BJ (cell line): Measurements from ENCODE around the gene CFL2. TPM values are rescaled to one million over a fixed set of nuclear protein-coding genes. Genes with fewer than 3 reads are reported as not detected.

ENCODE experiments used
- CTCF ChIA-PET: fragments of 350-600 bp; formaldehyde crosslinking; extraction: SDS; loops from one replicate; lab custom pipeline; 2021; ENCODE audit warnings: antibody characterized with exemption, inconsistent platforms; lab: Yijun Ruan, JAX
- POLR2A ChIA-PET: fragments of 300-600 bp; sonication (Branson Sonifier 250); formaldehyde crosslinking; extraction: SDS; loops from one replicate; lab custom pipeline; 2021; ENCODE audit warnings: antibody characterized with exemption; lab: Charles Lee
- DNase-seq: peaks from one replicate; pipeline ENCODE4 v3.0.0-alpha.2; 2011; ENCODE audit warnings: low read depth
- H3K27me3 ChIP-seq: 2 replicates; pipeline ENCODE4 v1.6.0; 2011; ENCODE audit warnings: low read length; ENCODE audit not compliant: control insufficient read depth, insufficient read depth
- H3K36me3 ChIP-seq: 2 replicates; pipeline ENCODE4 v1.5.1; 2011; ENCODE audit warnings: low read length; ENCODE audit not compliant: control insufficient read depth, insufficient read depth
- H3K4me3 ChIP-seq: 2 replicates; pipeline ENCODE4 v1.5.1; 2011; ENCODE audit warnings: low read depth, mild to moderate bottlenecking, control low read depth, low read length
- CTCF ChIP-seq: IDR thresholded peaks from 2 replicates; pipeline ENCODE4 v1.5.1; 2011; ENCODE audit warnings: low read depth, mild to moderate bottlenecking, control low read depth, inconsistent platforms, low read length, moderate library complexity; ENCODE audit not compliant: insufficient read depth
- polyA plus RNA-seq: library from polyadenylated mRNA; depleted of rRNA; stranded (reverse); fragments of >200 nt; gene quantifications from 2 replicates; pipeline ENCODE4 v1.2.3, GENCODE V29; 2011

Gene CFL2
- polyA plus RNA-seq, 1 experiment, result 81.4 TPM

- ChIA-PET POLR2A (no interaction called here), CTCF (interaction anchor here (0.8 to 1.1 kb wide), 3 partner anchors 10 to 40 kb away, joined by 3 read pairs; no protein-coding TSS in a partner anchor)
- H3K27me3 ChIP-seq, result no peaks in the 10 kb centered on the region
- no peak for TF ChIP-seq CTCF
- H3K36me3 ChIP-seq, result no peaks in the 10 kb centered on the region
- no peak overlapping the region for H3K4me3 ChIP-seq
- no peak for DNase-seq
These were observed 31.5 kb downstream of the CFL2 start for GRCh38 chr14:34682787-34683321.

DNA sequence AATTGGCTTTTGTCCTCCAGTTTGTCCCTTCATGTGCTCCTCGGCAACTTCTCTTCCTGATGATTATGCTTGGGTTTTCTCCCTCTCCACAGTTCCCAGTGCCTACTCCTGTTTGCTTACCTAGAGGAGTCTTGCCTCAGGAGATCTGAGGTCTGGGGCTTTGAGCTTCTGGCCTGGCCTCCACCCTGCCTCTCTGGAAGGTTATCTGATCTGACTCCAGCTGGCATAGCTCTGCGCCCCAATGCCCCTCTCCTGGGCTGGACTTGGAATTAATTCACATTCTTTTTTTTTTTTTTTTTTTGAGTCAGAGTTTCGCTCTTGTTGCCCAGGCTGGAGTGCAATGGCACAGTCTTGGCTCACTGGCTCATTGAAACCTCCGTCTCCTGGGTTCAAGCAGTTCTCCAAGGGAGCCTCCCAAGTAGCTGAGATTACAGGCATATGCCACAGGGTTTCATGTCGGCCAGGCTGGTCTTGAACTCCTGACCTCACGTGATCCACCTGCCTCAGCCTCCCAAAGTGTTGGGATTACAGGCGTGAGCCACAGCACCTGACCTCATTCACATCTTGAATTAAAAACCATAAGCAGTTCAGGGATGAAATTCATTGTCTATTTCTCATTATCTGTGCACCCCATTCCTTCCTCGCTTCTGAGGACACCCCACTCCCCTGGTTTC is 33.5 kb downstream of the CFL2 start:
- DNase-seq, result no peak
- ChIA-PET CTCF (interaction anchor here (1.0 to 2.0 kb wide), 2 partner anchors 9 to 12 kb away, joined by 3 to 12 read pairs; no protein-coding TSS in a partner anchor), POLR2A (no interaction called here)
- TF ChIP-seq CTCF, result no peak
- Histone ChIP-seq H3K36me3 (no peaks in the 10 kb centered on the region), H3K4me3 (no peak overlapping the region), H3K27me3 (no peaks in the 10 kb centered on the region)

GRCh38 chr14:34678735-34679134 is 35.7 kb downstream of the CFL2 start:
- ChIA-PET POLR2A (no interaction called here), CTCF (no interaction called here)
- Histone ChIP-seq H3K36me3 (no peaks in the 10 kb centered on the region), H3K27me3 (no peaks in the 10 kb centered on the region), H3K4me3 (no peak overlapping the region)
- TF ChIP-seq CTCF, result no peak
- DNase-seq, result no peak

GRCh38 chr14:34678306-34678705 is 36.1 kb downstream of the CFL2 start:
- CTCF ChIA-PET, result interaction anchor here (10.4 kb wide), 1 partner anchor 46 kb away, joined by 94 read pairs; no protein-coding TSS in a partner anchor

More at GRCh38 chr14:34678306-34678705, 36.1 kb downstream of the CFL2 start:
- DNase-seq, result no peak
- Histone ChIP-seq H3K4me3 (no peak overlapping the region), H3K27me3 (no peaks in the 10 kb centered on the region), H3K36me3 (no peaks in the 10 kb centered on the region)
- no peak for TF ChIP-seq CTCF
- POLR2A ChIA-PET, result no interaction called here
